Endothelial cell of umbilical vein (primary cell): Measurements from ENCODE around the gene MTHFR. TPM values are rescaled to one million over a fixed set of nuclear protein-coding genes. Genes with fewer than 3 reads are reported as not detected.

Source experiments
- BruUV-seq: library from RNA; stranded (reverse); fragments of 400-500 nt; replicated peaks from 2 replicates; lab custom pipeline; 2021; lab: Mats Ljungman, UMichigan
- CTCF ChIA-PET: fragments of 300-600, 350-600 bp; sonication (Branson Sonifier 250); formaldehyde crosslinking; loops from one replicate; lab custom pipeline; 2021; ENCODE audit warnings: antibody characterized with exemption, inconsistent platforms; lab: Charles Lee
- POLR2A ChIA-PET: fragments of 300-600, 350-600 bp; sonication (Branson Sonifier 250); formaldehyde crosslinking; loops from one replicate; lab custom pipeline; 2021; ENCODE audit warnings: antibody characterized with exemption, inconsistent platforms; lab: Charles Lee
- DNase-seq: peaks from one replicate; pipeline ENCODE4 v3.0.0-alpha.2; 2011; ENCODE audit warnings: low read depth, low spot score
- FAIRE-seq: peaks from 2 replicates; lab custom pipeline; 2011; peaks lifted over from hg19 to GRCh38; lab: Jason Lieb, UNC
- H2AFZ ChIP-seq: 2 replicates; pipeline ENCODE4 v1.6.0; 2012; ENCODE audit warnings: low read depth, low read length, control low read depth, inconsistent platforms
- H3K27ac ChIP-seq: 2 replicates; pipeline ENCODE4 v1.5.1; 2011; ENCODE audit warnings: low read depth, mild to moderate bottlenecking, control low read depth, low read length, moderate library complexity; ENCODE audit not compliant: insufficient read depth
- H3K27me3 ChIP-seq, 2 experiments: 2 replicates each; pipeline versions ENCODE4 v1.6.0 to v1.6.1; 2011; ENCODE audit warnings: low read length in 2 of 2, mixed read lengths in 1 of 2; ENCODE audit not compliant: control insufficient read depth in 2 of 2, insufficient read depth in 2 of 2
- H3K36me3 ChIP-seq, 2 experiments: 2 replicates in 1 of 2; 3 replicates in 1 of 2; pipeline ENCODE4 v1.5.1; 2011; ENCODE audit warnings: low read length in 2 of 2, mild to moderate bottlenecking in 1 of 2, moderate library complexity in 1 of 2; ENCODE audit not compliant: control insufficient read depth in 2 of 2, insufficient read depth in 2 of 2; ENCODE audit errors: extremely low read depth in 1 of 2
- H3K4me1 ChIP-seq: 3 replicates; pipeline ENCODE4 v1.5.1; 2011; ENCODE audit warnings: mild to moderate bottlenecking, low read length; ENCODE audit not compliant: control insufficient read depth, insufficient read depth; ENCODE audit errors: extremely low read depth
- H3K4me2 ChIP-seq: 2 replicates; pipeline ENCODE4 v1.6.1; 2011; ENCODE audit warnings: low read length, control low read depth, mixed read lengths; ENCODE audit not compliant: insufficient read depth
- H3K4me3 ChIP-seq, 3 experiments: fragments of 200-600 bp in 1 of 3; sonication (generic), shearing (Covaris generic) in 1 of 3; replicated peaks in 1 of 3; 2 replicates each; pipeline ENCODE4 v1.5.1; 2011 to 2016; ENCODE audit warnings: control low read depth in 3 of 3, low read length in 3 of 3, mild to moderate bottlenecking in 2 of 3, inconsistent platforms in 1 of 3, low read depth in 1 of 3, moderate library complexity in 1 of 3; ENCODE audit not compliant: insufficient read depth in 1 of 3
- H3K79me2 ChIP-seq: 2 replicates; pipeline ENCODE4 v1.6.0; 2012; ENCODE audit warnings: low read length, inconsistent platforms; ENCODE audit not compliant: control insufficient read depth, insufficient read depth
- H3K9ac ChIP-seq: replicated peaks from 2 replicates; pipeline ENCODE3; 2011; ENCODE audit warnings: low read length, control low read depth; ENCODE audit not compliant: insufficient read depth; ENCODE audit errors: extremely low read depth
- H3K9me1 ChIP-seq: replicated peaks from 3 replicates; pipeline ENCODE4 v1.6.0; 2011; ENCODE audit warnings: mild to moderate bottlenecking, low read length; ENCODE audit not compliant: control insufficient read depth, insufficient read depth; ENCODE audit errors: extremely low read depth
- H3K9me3 ChIP-seq: replicated peaks from 2 replicates; pipeline ENCODE4 v1.5.1; 2012; ENCODE audit warnings: low read length, inconsistent platforms; ENCODE audit not compliant: control insufficient read depth, insufficient read depth
- H4K20me1 ChIP-seq: replicated peaks from 2 replicates; pipeline ENCODE3; 2011; ENCODE audit warnings: mild to moderate bottlenecking, low read length; ENCODE audit not compliant: control insufficient read depth, insufficient read depth; ENCODE audit errors: extremely low read depth
- EZH2 ChIP-seq: IDR thresholded peaks from 2 replicates; pipeline ENCODE4 v1.6.1; 2012; ENCODE audit warnings: borderline replicate concordance, low read depth, mild to moderate bottlenecking, moderate library complexity, low read length, inconsistent platforms; ENCODE audit not compliant: severe bottlenecking
- GATA2 ChIP-seq: IDR thresholded peaks from 2 replicates; pipeline ENCODE4 v1.7.0; 2011; ENCODE audit warnings: low read depth, mild to moderate bottlenecking, moderate library complexity, mixed read lengths, low read length; ENCODE audit not compliant: insufficient read length, insufficient read depth
- MYC ChIP-seq: IDR thresholded peaks from one replicate; pipeline ENCODE4 v1.6.1; 2011; ENCODE audit warnings: mild to moderate bottlenecking, low read depth, low read length
- POLR2A ChIP-seq: IDR thresholded peaks from 2 replicates; pipeline ENCODE4 v1.6.1; 2012; ENCODE audit warnings: low read depth, mild to moderate bottlenecking, control low read depth, low read length
- POLR2AphosphoS5 ChIP-seq: IDR thresholded peaks from 2 replicates; pipeline ENCODE4 v1.6.1; 2012; ENCODE audit warnings: low read depth, mild to moderate bottlenecking, control low read depth, low read length, moderate library complexity; ENCODE audit not compliant: insufficient read depth
- dilution Hi-C: fragments of 300-500 bp; cut with MboI; formaldehyde crosslinking; loops from one replicate; pipeline ENCODE4 v1.15.0; 2019; ENCODE audit warnings: low sequenced_read_pairs; ENCODE audit not compliant: extremely low pct_ligation_motif_present
- intact Hi-C: fragments of 100-400 bp; cut with micrococcal nuclease; formaldehyde crosslinking; loops from one replicate; pipeline ENCODE4 v1.10.0; 2022
- polyA plus RNA-seq, 4 experiments: library from polyadenylated mRNA; depleted of rRNA in 3 of 4; stranded (reverse) in 3 of 4; unstranded in 1 of 4; fragments of >200 nt; gene quantifications; 2 replicates each; pipeline versions ENCODE4 v1.2.1 to v1.2.3, GENCODE V29; 2011 to 2012; ENCODE audit warnings: missing spikeins in 1 of 4
- total RNA-seq: library from RNA; stranded (reverse); gene quantifications from 2 replicates; pipeline ENCODE4 v1.2.3, GENCODE V29; 2021
- TF ChIP-seq, protein P1 (sequence below): IDR thresholded peaks from 2 replicates; pipeline ENCODE4 v1.6.1; 2011; ENCODE audit not compliant: insufficient read depth, insufficient read length
- TF ChIP-seq, protein P2 (sequence below), 2 donors: IDR thresholded peaks; 1 replicate in 1 of 2; 2 replicates in 1 of 2; pipeline ENCODE4 v1.5.1; 2011; ENCODE audit warnings: low read length in 2 of 2, mild to moderate bottlenecking in 2 of 2, moderate library complexity in 2 of 2, control low read depth in 1 of 2, inconsistent platforms in 1 of 2, low read depth in 1 of 2; ENCODE audit not compliant: insufficient read depth in 1 of 2; ENCODE audit errors: extremely low read depth in 1 of 2

MTHFR gene
- total and polyA plus RNA-seq, 2 donors (not counting 3 experiments of a cell fraction or from before 2014, with no cell fraction given), result 13.8 to 25.3 TPM

DNA sequence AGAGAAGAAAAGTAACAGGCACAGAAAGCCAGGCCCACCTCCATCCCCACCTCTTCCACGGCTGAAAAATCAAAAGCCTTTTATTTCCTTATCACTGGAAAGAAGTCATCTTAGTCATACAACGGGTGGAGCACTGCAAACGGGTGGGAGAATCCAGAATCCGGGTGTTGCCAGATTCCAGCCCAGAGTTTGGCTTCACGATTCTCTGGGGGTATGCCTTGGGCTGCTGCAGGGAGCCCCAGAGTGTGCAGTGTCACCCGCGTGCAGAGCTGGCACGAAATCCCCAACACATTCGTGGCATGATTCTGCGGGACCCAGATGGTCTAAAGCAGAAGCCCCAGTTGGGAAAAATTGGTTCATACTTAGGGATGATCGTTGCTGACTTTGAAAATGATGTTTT, 44.4 kb upstream of the MTHFR start:
- peaks cover 0 to 9% of the 10 kb centered on the region in 2 experiments for H3K36me3 ChIP-seq
- dilution Hi-C loops, result no loop called here
- TF ChIP-seq POLR2A, result no peak
- TF ChIP-seq GATA2, result no peak
- no peak for TF ChIP-seq MYC
- TF ChIP-seq, protein P1, sequence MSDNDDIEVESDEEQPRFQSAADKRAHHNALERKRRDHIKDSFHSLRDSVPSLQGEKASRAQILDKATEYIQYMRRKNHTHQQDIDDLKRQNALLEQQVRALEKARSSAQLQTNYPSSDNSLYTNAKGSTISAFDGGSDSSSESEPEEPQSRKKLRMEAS, result no peak
- TF ChIP-seq POLR2AphosphoS5, result no peak
- TF ChIP-seq, protein P2, sequence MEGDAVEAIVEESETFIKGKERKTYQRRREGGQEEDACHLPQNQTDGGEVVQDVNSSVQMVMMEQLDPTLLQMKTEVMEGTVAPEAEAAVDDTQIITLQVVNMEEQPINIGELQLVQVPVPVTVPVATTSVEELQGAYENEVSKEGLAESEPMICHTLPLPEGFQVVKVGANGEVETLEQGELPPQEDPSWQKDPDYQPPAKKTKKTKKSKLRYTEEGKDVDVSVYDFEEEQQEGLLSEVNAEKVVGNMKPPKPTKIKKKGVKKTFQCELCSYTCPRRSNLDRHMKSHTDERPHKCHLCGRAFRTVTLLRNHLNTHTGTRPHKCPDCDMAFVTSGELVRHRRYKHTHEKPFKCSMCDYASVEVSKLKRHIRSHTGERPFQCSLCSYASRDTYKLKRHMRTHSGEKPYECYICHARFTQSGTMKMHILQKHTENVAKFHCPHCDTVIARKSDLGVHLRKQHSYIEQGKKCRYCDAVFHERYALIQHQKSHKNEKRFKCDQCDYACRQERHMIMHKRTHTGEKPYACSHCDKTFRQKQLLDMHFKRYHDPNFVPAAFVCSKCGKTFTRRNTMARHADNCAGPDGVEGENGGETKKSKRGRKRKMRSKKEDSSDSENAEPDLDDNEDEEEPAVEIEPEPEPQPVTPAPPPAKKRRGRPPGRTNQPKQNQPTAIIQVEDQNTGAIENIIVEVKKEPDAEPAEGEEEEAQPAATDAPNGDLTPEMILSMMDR (IDR thresholded peaks at IDR 0.05; ENCODE audit: extremely low read depth in 1 of 2, insufficient read depth in 1 of 2, low read depth in 1 of 2, low read length in 2 of 2), result no peak

GRCh38 chr1:11848373-11848700, 42.6 kb upstream of the MTHFR start:
- BruUV-seq, result no TSS peak
- Histone ChIP-seq H3K27me3 (no peaks in the 10 kb centered on the region), H3K9me3 (no peaks in the 10 kb centered on the region), H2AFZ (no peak overlapping the region), H4K20me1 (no peaks in the 10 kb centered on the region), H3K4me3 (no peak overlapping the region), H3K36me3 (peaks cover 0 to 22% of the 10 kb centered on the region in 2 experiments), H3K79me2 (no peaks in the 10 kb centered on the region), H3K9ac (no peak overlapping the region), H3K4me1 (no peaks in the 10 kb centered on the region), H3K27ac (no peak overlapping the region), H3K4me2 (no peak overlapping the region), H3K9me1 (no peaks in the 10 kb centered on the region)
- FAIRE-seq (no peak), DNase-seq (no peak)
- ChIA-PET POLR2A (no interaction called here), CTCF (interaction anchor here (1.1 to 1.5 kb wide), 3 partner anchors 10 to 11 kb away, joined by 4 to 5 read pairs (median 5); partner anchors contain the start of gene NPPB)
- intact Hi-C loops, result no loop called here
- no peak for TF ChIP-seq EZH2
- dilution Hi-C loops, result no loop called here

More for the DNA sequence above, 44.4 kb upstream of the MTHFR start:
- Histone ChIP-seq H3K27ac (no peak overlapping the region), H2AFZ (no peak overlapping the region), H3K9ac (no peak overlapping the region), H3K9me3 (no peaks in the 10 kb centered on the region), H3K79me2 (no peaks in the 10 kb centered on the region), H4K20me1 (no peaks in the 10 kb centered on the region), H3K4me2 (no peak overlapping the region), H3K4me3 (no peak overlapping the region), H3K4me1 (no peaks in the 10 kb centered on the region), H3K9me1 (no peaks in the 10 kb centered on the region), H3K27me3 (no peaks in the 10 kb centered on the region)
- intact Hi-C loops, result no loop called here
- CTCF ChIA-PET, result no interaction called here
- BruUV-seq, result no TSS peak
- DNase-seq, result no peak
- POLR2A ChIA-PET, result no interaction called here
- FAIRE-seq, result no peak
